ENCODE results near the gene RASSF4.

The RASSF4 gene

GRCh38 chr10:44962870-44963738, 3.5 kb downstream of the RASSF4 start:
- DNase-seq (ENCODE audit: low read depth in 2 of 3, low spot score in 2 of 3): no peak

GRCh38 chr10:44963772-44964633, 4.4 kb downstream of the RASSF4 start:
- DNase-seq (ENCODE audit: low read depth in 2 of 3, low spot score in 2 of 3): no peak

- no peak for DNase-seq (ENCODE audit: low read depth in 2 of 3, low spot score in 2 of 3)
Measured at GRCh38 chr10:44965104-44965503, 5.5 kb downstream of the RASSF4 start.

GRCh38 chr10:44965651-44966097, 6.1 kb downstream of the RASSF4 start:
- DNase-seq (ENCODE audit: low read depth in 2 of 3, low spot score in 2 of 3): no peak

- no peak for DNase-seq (ENCODE audit: low read depth in 2 of 3, low spot score in 2 of 3)
Measured at GRCh38 chr10:44966129-44966815, 6.7 kb downstream of the RASSF4 start.

- DNase-seq (ENCODE audit: low read depth in 2 of 3, low spot score in 2 of 3): no peak
Measured at GRCh38 chr10:44966816-44967509, 7.4 kb downstream of the RASSF4 start.

- DNase-seq (ENCODE audit: low read depth in 2 of 3, low spot score in 2 of 3): no peak
Measured at GRCh38 chr10:44967616-44968015, 8.0 kb downstream of the RASSF4 start.

GRCh38 chr10:44968091-44968490, 8.5 kb downstream of the RASSF4 start:
- DNase-seq (ENCODE audit: low read depth in 2 of 3, low spot score in 2 of 3): no peak

GRCh38 chr10:44968500-44969400, 9.1 kb downstream of the RASSF4 start:
- no peak for DNase-seq (ENCODE audit: low read depth in 2 of 3, low spot score in 2 of 3)

GRCh38 chr10:44969854-44970253, 10.3 kb downstream of the RASSF4 start:
- DNase-seq (ENCODE audit: low read depth in 2 of 3, low spot score in 2 of 3): no peak

- no peak for DNase-seq (ENCODE audit: low read depth in 2 of 3, low spot score in 2 of 3)
Measured at GRCh38 chr10:44970812-44971395, 11.3 kb downstream of the RASSF4 start.

- DNase-seq (ENCODE audit: low read depth in 2 of 3, low spot score in 2 of 3): no peak
Measured at GRCh38 chr10:44971434-44971833, 11.8 kb downstream of the RASSF4 start.

- DNase-seq (ENCODE audit: low read depth in 2 of 3, low spot score in 2 of 3): no peak
Measured at GRCh38 chr10:44971935-44972757, 12.5 kb downstream of the RASSF4 start.

GRCh38 chr10:44972874-44973306, 13.3 kb downstream of the RASSF4 start:
- no peak for DNase-seq (ENCODE audit: low read depth in 2 of 3, low spot score in 2 of 3)

GRCh38 chr10:44973323-44974081, 13.9 kb downstream of the RASSF4 start:
- DNase-seq (ENCODE audit: low read depth in 2 of 3, low spot score in 2 of 3): no peak

GRCh38 chr10:44974082-44974627, 14.6 kb downstream of the RASSF4 start:
- DNase-seq (ENCODE audit: low read depth in 2 of 3, low spot score in 2 of 3): no peak

- DNase-seq (ENCODE audit: low read depth in 2 of 3, low spot score in 2 of 3): peak; percentile 47 to 59 (median 49)
Measured at GRCh38 chr10:44974628-44975430, 15.2 kb downstream of the RASSF4 start.
